ENCODE data around the gene PAK5. TPM values are rescaled to one million over a fixed set of nuclear protein-coding genes. Genes with fewer than 3 reads are reported as not detected.

Gene PAK5
- total and polyA plus RNA-seq, 2 donors from 2014 or later = 0.13 to 0.22 TPM

- H3K4me1 ChIP-seq (ENCODE audit: control insufficient read depth in 2 of 3, insufficient read depth in 2 of 3, low read depth in 1 of 3, low read length in 3 of 3) = no peaks in the 10 kb centered on the region
- no peaks in the 10 kb centered on the region for H3K36me3 ChIP-seq (ENCODE audit: control insufficient read depth in 2 of 3, insufficient read depth in 3 of 3, low read length in 3 of 3)
- no peak for TF ChIP-seq CTCF (IDR thresholded peaks at IDR 0.05; ENCODE audit: borderline replicate concordance, extremely low read depth, insufficient read depth)
- no peak overlapping the region for H3K4me3 ChIP-seq (ENCODE audit: low read length in 3 of 3)
- no peak overlapping the region for H3K27ac ChIP-seq (ENCODE audit: low read depth in 2 of 2, low read length in 2 of 2)
- H3K27me3 ChIP-seq (ENCODE audit: control insufficient read depth, insufficient read depth, low read length) = no peaks in the 10 kb centered on the region
- no peak overlapping the region for H3K9ac ChIP-seq (ENCODE audit: low read length in 3 of 3)
- DNase-seq = no peak
- H3K9me3 ChIP-seq (ENCODE audit: control insufficient read depth in 2 of 3, insufficient read depth in 1 of 3, low read length in 3 of 3) = no peaks in the 10 kb centered on the region
- FAIRE-seq = no peak
- intact Hi-C loops (cut with DNase I) = no loop called here
These were observed 268.3 kb downstream of the PAK5 start for GRCh38 chr20:9570612-9571011.

GRCh38 chr20:9566977-9567376, 271.9 kb downstream of the PAK5 start:
- Histone ChIP-seq H3K9ac (ENCODE audit: low read length in 3 of 3) (no peak overlapping the region), H3K4me3 (ENCODE audit: low read length in 3 of 3) (no peak overlapping the region), H3K36me3 (ENCODE audit: control insufficient read depth in 2 of 3, insufficient read depth in 3 of 3, low read length in 3 of 3) (no peaks in the 10 kb centered on the region), H3K4me1 (ENCODE audit: control insufficient read depth in 2 of 3, insufficient read depth in 2 of 3, low read depth in 1 of 3, low read length in 3 of 3) (no peaks in the 10 kb centered on the region), H3K27ac (ENCODE audit: low read depth in 2 of 2, low read length in 2 of 2) (no peak overlapping the region), H3K27me3 (ENCODE audit: control insufficient read depth, insufficient read depth, low read length) (no peaks in the 10 kb centered on the region), H3K9me3 (ENCODE audit: control insufficient read depth in 2 of 3, insufficient read depth in 1 of 3, low read length in 3 of 3) (no peaks in the 10 kb centered on the region)
- TF ChIP-seq CTCF (IDR thresholded peaks at IDR 0.05; ENCODE audit: borderline replicate concordance, extremely low read depth, insufficient read depth) = no peak
- intact Hi-C loops (cut with DNase I) = no loop called here
- DNase-seq (no peak), FAIRE-seq (no peak)

- no peaks in the 10 kb centered on the region for H3K27me3 ChIP-seq (ENCODE audit: control insufficient read depth, insufficient read depth, low read length)
- H3K27ac ChIP-seq (ENCODE audit: low read depth in 2 of 2, low read length in 2 of 2) = no peak overlapping the region
- H3K9me3 ChIP-seq (ENCODE audit: control insufficient read depth in 2 of 3, insufficient read depth in 1 of 3, low read length in 3 of 3) = no peaks in the 10 kb centered on the region
- H3K36me3 ChIP-seq (ENCODE audit: control insufficient read depth in 2 of 3, insufficient read depth in 3 of 3, low read length in 3 of 3) = no peaks in the 10 kb centered on the region
- DNase-seq (no peak), FAIRE-seq (no peak)
- no peak overlapping the region for H3K4me3 ChIP-seq (ENCODE audit: low read length in 3 of 3)
- no peak for TF ChIP-seq CTCF (IDR thresholded peaks at IDR 0.05; ENCODE audit: borderline replicate concordance, extremely low read depth, insufficient read depth)
- no peaks in the 10 kb centered on the region for H3K4me1 ChIP-seq (ENCODE audit: control insufficient read depth in 2 of 3, insufficient read depth in 2 of 3, low read depth in 1 of 3, low read length in 3 of 3)
- H3K9ac ChIP-seq (ENCODE audit: low read length in 3 of 3) = no peak overlapping the region
- intact Hi-C loops (cut with DNase I) = no loop called here
These were observed 272.8 kb downstream of the PAK5 start for GRCh38 chr20:9565910-9566550.

GRCh38 chr20:9557411-9557810, 281.5 kb downstream of the PAK5 start:
- FAIRE-seq = no peak
- Histone ChIP-seq H3K27ac (ENCODE audit: low read depth in 2 of 2, low read length in 2 of 2) (no peak overlapping the region), H3K9ac (ENCODE audit: low read length in 3 of 3) (no peak overlapping the region), H3K27me3 (ENCODE audit: control insufficient read depth, insufficient read depth, low read length) (no peaks in the 10 kb centered on the region), H3K4me1 (ENCODE audit: control insufficient read depth in 2 of 3, insufficient read depth in 2 of 3, low read depth in 1 of 3, low read length in 3 of 3) (no peaks in the 10 kb centered on the region), H3K4me3 (ENCODE audit: low read length in 3 of 3) (no peak overlapping the region), H3K36me3 (ENCODE audit: control insufficient read depth in 2 of 3, insufficient read depth in 3 of 3, low read length in 3 of 3) (no peaks in the 10 kb centered on the region), H3K9me3 (ENCODE audit: control insufficient read depth in 2 of 3, insufficient read depth in 1 of 3, low read length in 3 of 3) (no peaks in the 10 kb centered on the region)
- intact Hi-C loops (cut with DNase I) = no loop called here
- no peak for TF ChIP-seq CTCF (IDR thresholded peaks at IDR 0.05; ENCODE audit: borderline replicate concordance, extremely low read depth, insufficient read depth)
- DNase-seq = no peak

Data from kidney (tissue), 14 donors.